ENCODE measurements around the gene GSX2. TPM values are rescaled to one million over a fixed set of nuclear protein-coding genes. Genes with fewer than 3 reads are reported as not detected.
"Not testable (repeated sequence)": the region's sequence is repeated elsewhere in the genome, so short reads cannot be mapped to it uniquely, and the experiment has no call there.

Gene GSX2
- total RNA-seq, 1 donor from 2014 or later = 0.35 TPM

- H3K27me3 Mint-ChIP-seq (ENCODE audit: unreplicated experiment) = no peaks in the 10 kb centered on the region
- DNase-seq (ENCODE audit: extremely low spot score, unreplicated experiment) = no peak
- no peak overlapping the region for H3K27ac Mint-ChIP-seq (ENCODE audit: unreplicated experiment)
- H3K9me3 Mint-ChIP-seq (ENCODE audit: unreplicated experiment) = peaks cover 18% of the 10 kb centered on the region
- no peak for TF ChIP-seq CTCF (IDR thresholded peaks at IDR 0.05)
- no peak overlapping the region for H3K4me3 Mint-ChIP-seq (ENCODE audit: unreplicated experiment)
- peaks cover 8% of the 10 kb centered on the region for H3K36me3 Mint-ChIP-seq (ENCODE audit: unreplicated experiment)
- H3K4me1 Mint-ChIP-seq (ENCODE audit: unreplicated experiment) = no peaks in the 10 kb centered on the region
Observed at GRCh38 chr4:54127660-54128059, 27.7 kb downstream of the GSX2 start.

- H3K36me3 Mint-ChIP-seq (ENCODE audit: unreplicated experiment); H3K27ac Mint-ChIP-seq (ENCODE audit: unreplicated experiment); H3K27me3 Mint-ChIP-seq (ENCODE audit: unreplicated experiment); H3K4me1 Mint-ChIP-seq (ENCODE audit: unreplicated experiment); H3K4me3 Mint-ChIP-seq (ENCODE audit: unreplicated experiment); DNase-seq (ENCODE audit: extremely low spot score, unreplicated experiment): not testable (repeated sequence)
- peaks cover 23% of the 10 kb centered on the region for H3K9me3 Mint-ChIP-seq (ENCODE audit: unreplicated experiment)
Observed at GRCh38 chr4:54128694-54129093, 28.7 kb downstream of the GSX2 start.

GRCh38 chr4:54139332-54139731 lies 39.4 kb downstream of the GSX2 start:
- TF ChIP-seq CTCF (IDR thresholded peaks at IDR 0.05) = no peak
- Mint-ChIP-seq H3K27ac (ENCODE audit: unreplicated experiment) (no peak overlapping the region), H3K36me3 (ENCODE audit: unreplicated experiment) (no peaks in the 10 kb centered on the region), H3K27me3 (ENCODE audit: unreplicated experiment) (no peaks in the 10 kb centered on the region), H3K4me3 (ENCODE audit: unreplicated experiment) (no peak overlapping the region), H3K4me1 (ENCODE audit: unreplicated experiment) (no peaks in the 10 kb centered on the region), H3K9me3 (ENCODE audit: unreplicated experiment) (no peaks in the 10 kb centered on the region)
- no peak for DNase-seq (ENCODE audit: extremely low spot score, unreplicated experiment)

- Mint-ChIP-seq H3K36me3 (ENCODE audit: unreplicated experiment) (no peaks in the 10 kb centered on the region), H3K4me3 (ENCODE audit: unreplicated experiment) (no peak overlapping the region), H3K27ac (ENCODE audit: unreplicated experiment) (no peak overlapping the region), H3K27me3 (ENCODE audit: unreplicated experiment) (no peaks in the 10 kb centered on the region), H3K9me3 (ENCODE audit: unreplicated experiment) (no peaks in the 10 kb centered on the region), H3K4me1 (ENCODE audit: unreplicated experiment) (peaks cover 6% of the 10 kb centered on the region)
- DNase-seq (ENCODE audit: extremely low spot score, unreplicated experiment) = no peak
- TF ChIP-seq CTCF (IDR thresholded peaks at IDR 0.05) = no peak
Observed at GRCh38 chr4:54140287-54140686, 40.3 kb downstream of the GSX2 start.

- no peaks in the 10 kb centered on the region for H3K9me3 Mint-ChIP-seq (ENCODE audit: unreplicated experiment)
- TF ChIP-seq CTCF (IDR thresholded peaks at IDR 0.05) = no peak
- H3K4me3 Mint-ChIP-seq (ENCODE audit: unreplicated experiment) = no peak overlapping the region
- no peak overlapping the region for H3K27ac Mint-ChIP-seq (ENCODE audit: unreplicated experiment)
- H3K4me1 Mint-ChIP-seq (ENCODE audit: unreplicated experiment) = peaks cover 7% of the 10 kb centered on the region
- no peaks in the 10 kb centered on the region for H3K27me3 Mint-ChIP-seq (ENCODE audit: unreplicated experiment)
- H3K36me3 Mint-ChIP-seq (ENCODE audit: unreplicated experiment) = no peaks in the 10 kb centered on the region
- no peak for DNase-seq (ENCODE audit: extremely low spot score, unreplicated experiment)
Observed at GRCh38 chr4:54144199-54144598, 44.2 kb downstream of the GSX2 start.

- DNase-seq (ENCODE audit: extremely low spot score, unreplicated experiment) = no peak
- Mint-ChIP-seq H3K27me3 (ENCODE audit: unreplicated experiment) (no peaks in the 10 kb centered on the region), H3K4me3 (ENCODE audit: unreplicated experiment) (no peak overlapping the region), H3K9me3 (ENCODE audit: unreplicated experiment) (no peaks in the 10 kb centered on the region), H3K27ac (ENCODE audit: unreplicated experiment) (no peak overlapping the region), H3K4me1 (ENCODE audit: unreplicated experiment) (peaks cover 7% of the 10 kb centered on the region), H3K36me3 (ENCODE audit: unreplicated experiment) (no peaks in the 10 kb centered on the region)
- TF ChIP-seq CTCF (IDR thresholded peaks at IDR 0.05) = no peak
Observed at GRCh38 chr4:54144661-54145171, 44.8 kb downstream of the GSX2 start.
